GM12873 (cell line): Measurements from ENCODE around the gene TPM1.

ENCODE experiments used
- CTCF ChIP-seq: IDR thresholded peaks from 2 replicates; pipeline ENCODE4 v1.5.1; 2012; ENCODE audit warnings: low read depth, mild to moderate bottlenecking, moderate library complexity, low read length, control low read depth; ENCODE audit not compliant: insufficient read depth; ENCODE audit errors: missing control alignments

The TPM1 gene

GRCh38 chr15:63110428-63111026 lies 68.0 kb downstream of the TPM1 start:
- no peak for TF ChIP-seq CTCF

- no peak for TF ChIP-seq CTCF
Measured at GRCh38 chr15:63111481-63111880, 68.9 kb downstream of the TPM1 start.

- TF ChIP-seq CTCF, result no peak
Measured at GRCh38 chr15:63112871-63113270, 70.3 kb downstream of the TPM1 start.

GRCh38 chr15:63114465-63114864 lies 71.9 kb downstream of the TPM1 start:
- no peak for TF ChIP-seq CTCF
